Suprapubic skin (tissue), 4 donors: ENCODE data around the gene NTRK1. TPM values are rescaled to one million over a fixed set of nuclear protein-coding genes. Genes with fewer than 3 reads are reported as not detected.

ENCODE experiments used
- DNase-seq, 2 donors: peaks; one replicate each; pipeline ENCODE4 v3.0.0-alpha.2; 2019; ENCODE audit warnings: low spot score in 2 of 2
- H3K27ac ChIP-seq: fragments of 200-600 bp; sonication (generic); one replicate; pipeline ENCODE4 v1.5.1; 2019
- H3K27me3 ChIP-seq: fragments of 200-600 bp; sonication (generic); one replicate; pipeline ENCODE4 v1.5.1; 2019
- H3K36me3 ChIP-seq: fragments of 200-600 bp; sonication (generic); one replicate; pipeline ENCODE4 v1.5.1; 2019
- H3K4me1 ChIP-seq: fragments of 200-600 bp; sonication (generic); one replicate; pipeline ENCODE4 v1.5.1; 2019
- H3K4me3 ChIP-seq: fragments of 200-600 bp; sonication (generic); one replicate; pipeline ENCODE4 v1.5.1; 2019; ENCODE audit warnings: mild to moderate bottlenecking
- H3K9me3 ChIP-seq: fragments of 200-600 bp; sonication (generic); one replicate; pipeline ENCODE4 v1.5.1; 2019
- EP300 ChIP-seq: sonication (generic); formaldehyde crosslinking; IDR thresholded peaks from one replicate; pipeline ENCODE4 v1.6.1; 2017; ENCODE audit warnings: antibody characterized with exemption
- POLR2A ChIP-seq, 2 donors: fragments of 450-650 bp; IDR thresholded peaks; one replicate each; pipeline ENCODE4 v1.6.1; 2017; ENCODE audit warnings: antibody characterized with exemption in 2 of 2, mild to moderate bottlenecking in 2 of 2, moderate library complexity in 2 of 2
- POLR2AphosphoS5 ChIP-seq, 3 donors: sonication (generic); formaldehyde crosslinking; IDR thresholded peaks; one replicate each; pipeline ENCODE4 v1.6.1; 2017; ENCODE audit warnings: antibody characterized with exemption in 3 of 3
- WGBS: methylation state at CpG from one replicate; pipeline ENCODE4 v1.1.5; 2018; 5-methylcytosine and 5-hydroxymethylcytosine counted together
- total RNA-seq, 4 donors: library from RNA; depleted of rRNA; stranded (reverse); fragments of >200 nt; gene quantifications; one replicate each; pipeline ENCODE4 v1.1.0, GENCODE V29; 2016
- TF ChIP-seq, protein P1 (sequence below), 2 donors: fragments of 200-600 bp in 1 of 2; fragments of 450-650 bp in 1 of 2; sonication (generic) in 1 of 2; IDR thresholded peaks; one replicate each; pipeline ENCODE4 v1.5.1; 2016 to 2019; ENCODE audit warnings: antibody characterized with exemption in 2 of 2, mild to moderate bottlenecking in 1 of 2, moderate library complexity in 1 of 2

Gene NTRK1
- total RNA-seq, 4 donors from 2014 or later: 0.32 TPM; not detected in 3

DNA sequence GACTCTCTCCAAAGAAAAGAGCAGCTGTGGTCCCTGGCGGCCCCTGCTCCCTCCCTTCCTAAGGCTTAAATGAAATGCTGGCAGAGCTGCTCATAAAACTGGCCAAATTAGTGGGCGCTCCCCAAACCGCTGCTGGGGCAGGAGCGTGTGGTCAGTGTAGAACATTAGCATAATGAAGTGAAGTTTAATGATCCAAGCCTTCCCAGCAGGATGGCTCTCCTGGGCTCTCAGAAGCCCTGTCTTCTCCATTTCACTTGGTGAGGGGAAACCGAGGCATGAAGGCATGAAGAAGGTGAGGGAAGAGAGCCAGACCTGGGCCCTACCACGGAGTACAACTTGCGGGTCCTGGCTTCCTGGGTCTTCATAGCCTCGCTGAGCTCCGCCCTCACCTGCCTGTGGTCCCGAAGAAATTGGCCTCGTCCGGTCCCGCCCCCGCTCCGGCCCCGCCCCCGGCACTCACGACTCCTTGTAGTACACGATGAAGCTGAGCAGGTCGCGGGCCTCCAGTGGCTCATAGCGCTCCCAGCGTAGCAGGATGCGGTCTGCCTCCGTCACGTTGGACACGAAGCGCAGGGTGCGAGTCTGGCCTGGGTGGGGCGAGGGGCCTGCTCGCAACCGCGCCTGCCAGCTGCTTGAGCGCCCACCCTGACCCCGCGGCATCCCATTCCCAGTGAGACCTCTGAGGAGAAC lies 12.1 kb upstream of the NTRK1 start:
- Histone ChIP-seq H3K4me1 (peaks cover 24% of the 10 kb centered on the region), H3K27me3 (peaks cover 77% of the 10 kb centered on the region), H3K4me3 (no peak overlapping the region), H3K36me3 (no peaks in the 10 kb centered on the region), H3K27ac (no peak overlapping the region), H3K9me3 (no peaks in the 10 kb centered on the region)
- 20% methylated on average over 11 of the region's 36 CpGs for WGBS
- no peak for DNase-seq
- TF ChIP-seq EP300: no peak
- TF ChIP-seq, protein P1, sequence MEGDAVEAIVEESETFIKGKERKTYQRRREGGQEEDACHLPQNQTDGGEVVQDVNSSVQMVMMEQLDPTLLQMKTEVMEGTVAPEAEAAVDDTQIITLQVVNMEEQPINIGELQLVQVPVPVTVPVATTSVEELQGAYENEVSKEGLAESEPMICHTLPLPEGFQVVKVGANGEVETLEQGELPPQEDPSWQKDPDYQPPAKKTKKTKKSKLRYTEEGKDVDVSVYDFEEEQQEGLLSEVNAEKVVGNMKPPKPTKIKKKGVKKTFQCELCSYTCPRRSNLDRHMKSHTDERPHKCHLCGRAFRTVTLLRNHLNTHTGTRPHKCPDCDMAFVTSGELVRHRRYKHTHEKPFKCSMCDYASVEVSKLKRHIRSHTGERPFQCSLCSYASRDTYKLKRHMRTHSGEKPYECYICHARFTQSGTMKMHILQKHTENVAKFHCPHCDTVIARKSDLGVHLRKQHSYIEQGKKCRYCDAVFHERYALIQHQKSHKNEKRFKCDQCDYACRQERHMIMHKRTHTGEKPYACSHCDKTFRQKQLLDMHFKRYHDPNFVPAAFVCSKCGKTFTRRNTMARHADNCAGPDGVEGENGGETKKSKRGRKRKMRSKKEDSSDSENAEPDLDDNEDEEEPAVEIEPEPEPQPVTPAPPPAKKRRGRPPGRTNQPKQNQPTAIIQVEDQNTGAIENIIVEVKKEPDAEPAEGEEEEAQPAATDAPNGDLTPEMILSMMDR (IDR thresholded peaks at IDR 0.05): no peak
- no peak for TF ChIP-seq POLR2AphosphoS5 (IDR thresholded peaks at IDR 0.05)
- no peak for TF ChIP-seq POLR2A (IDR thresholded peaks at IDR 0.05)

DNA sequence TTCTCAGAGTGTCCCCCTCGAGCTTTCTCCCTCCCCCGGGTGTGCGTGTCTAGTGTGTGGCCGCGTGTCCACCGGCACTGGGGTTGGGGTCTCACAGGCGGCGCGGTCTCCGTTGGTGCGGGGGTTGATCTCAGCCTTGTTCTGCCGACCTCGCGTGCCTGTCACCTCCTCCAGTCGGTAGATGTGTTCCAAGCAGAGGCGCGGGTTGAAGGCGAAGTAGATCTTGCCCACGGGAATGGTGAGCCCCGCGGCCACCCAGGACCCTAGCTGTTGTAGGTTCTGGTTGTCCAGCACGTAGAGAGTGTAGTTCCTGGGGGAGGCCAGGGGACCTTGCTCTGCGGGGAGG lies 11.5 kb upstream of the NTRK1 start:
- DNase-seq: no peak
- 80% methylated on average over 1 of the region's 23 CpGs for WGBS
- no peaks in the 10 kb centered on the region for H3K36me3 ChIP-seq
- TF ChIP-seq, protein P1 (IDR thresholded peaks at IDR 0.05): no peak
- TF ChIP-seq EP300 (no peak), POLR2AphosphoS5 (IDR thresholded peaks at IDR 0.05) (no peak), POLR2A (IDR thresholded peaks at IDR 0.05) (no peak)
- peaks cover 75% of the 10 kb centered on the region for H3K27me3 ChIP-seq
- peaks cover 24% of the 10 kb centered on the region for H3K4me1 ChIP-seq
- no peaks in the 10 kb centered on the region for H3K9me3 ChIP-seq
- H3K27ac ChIP-seq: no peak overlapping the region
- H3K4me3 ChIP-seq: no peak overlapping the region

DNA sequence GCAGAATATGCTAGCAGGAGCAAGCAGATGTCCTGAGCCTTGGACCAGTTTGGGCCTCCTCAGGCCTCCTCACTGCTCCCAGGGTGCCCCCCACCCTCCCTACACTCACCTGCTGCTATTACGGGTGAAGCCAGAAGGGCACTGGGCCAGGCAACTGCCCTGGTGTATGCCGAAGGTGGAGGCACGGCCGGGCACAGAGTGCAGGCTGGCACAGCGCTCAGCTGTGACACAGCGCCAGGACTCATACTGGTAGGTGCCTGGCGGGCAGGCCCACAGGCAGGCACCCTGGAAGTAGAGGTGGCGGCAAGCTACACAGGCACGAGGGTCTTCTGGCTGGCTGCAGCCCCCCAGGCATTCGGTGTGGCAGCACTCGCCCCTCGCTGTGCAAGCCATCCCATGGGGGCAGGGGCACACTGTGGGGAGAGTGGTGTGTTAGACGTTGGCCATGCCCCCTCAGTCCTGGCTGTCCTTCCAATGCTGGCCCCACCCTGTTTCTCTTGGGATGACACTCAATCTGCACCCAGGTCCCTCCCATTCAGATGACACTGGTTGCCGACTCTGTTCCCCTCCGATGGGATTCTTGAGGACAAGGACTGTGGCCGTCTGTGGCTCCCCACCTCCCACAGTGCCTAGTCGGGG lies 8.8 kb upstream of the NTRK1 start:
- TF ChIP-seq EP300 (no peak), POLR2AphosphoS5 (IDR thresholded peaks at IDR 0.05) (no peak), POLR2A (IDR thresholded peaks at IDR 0.05) (no peak)
- TF ChIP-seq, protein P1 (IDR thresholded peaks at IDR 0.05): no peak
- whole genome bisulfite sequencing: 30% methylated on average over 5 of the region's 17 CpGs
- DNase-seq: no peak

DNA sequence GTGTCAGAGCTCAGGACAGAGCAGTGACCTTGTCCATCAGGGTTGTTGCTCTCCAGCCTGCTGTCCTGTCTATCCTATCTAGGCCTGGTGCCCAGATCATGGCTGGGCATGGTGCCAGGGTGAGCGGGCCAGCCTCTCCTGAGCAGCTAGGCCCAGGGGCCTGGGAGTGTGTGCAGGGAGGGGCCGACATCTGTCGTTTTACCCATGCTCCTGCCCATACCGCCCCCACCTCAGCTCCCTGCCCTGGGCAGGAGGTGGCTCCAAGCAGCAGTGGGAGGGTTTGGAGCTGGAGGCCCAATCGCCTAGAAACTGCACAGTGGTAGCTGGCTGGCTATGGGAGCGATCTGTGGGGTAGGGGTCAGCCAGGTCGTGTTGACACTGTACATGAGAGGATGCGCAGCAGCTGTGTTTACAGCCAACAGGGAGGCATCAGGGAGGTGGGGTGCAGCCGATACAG lies 8.2 kb upstream of the NTRK1 start:
- Histone ChIP-seq H3K27ac (no peak overlapping the region), H3K9me3 (no peaks in the 10 kb centered on the region), H3K4me1 (peaks cover 11% of the 10 kb centered on the region), H3K36me3 (no peaks in the 10 kb centered on the region), H3K4me3 (no peak overlapping the region), H3K27me3 (peaks cover 49% of the 10 kb centered on the region)
- 67% methylated on average over 1 of the region's 9 CpGs for WGBS
- TF ChIP-seq EP300 (no peak), POLR2A (IDR thresholded peaks at IDR 0.05) (no peak), POLR2AphosphoS5 (IDR thresholded peaks at IDR 0.05) (no peak)
- TF ChIP-seq, protein P1 (IDR thresholded peaks at IDR 0.05): no peak
- no peak for DNase-seq

More for the DNA sequence above, 8.8 kb upstream of the NTRK1 start:
- no peak overlapping the region for H3K27ac ChIP-seq
- no peak overlapping the region for H3K4me3 ChIP-seq
- H3K36me3 ChIP-seq: no peaks in the 10 kb centered on the region
- no peaks in the 10 kb centered on the region for H3K9me3 ChIP-seq
- H3K27me3 ChIP-seq: peaks cover 50% of the 10 kb centered on the region
- H3K4me1 ChIP-seq: peaks cover 11% of the 10 kb centered on the region

DNA sequence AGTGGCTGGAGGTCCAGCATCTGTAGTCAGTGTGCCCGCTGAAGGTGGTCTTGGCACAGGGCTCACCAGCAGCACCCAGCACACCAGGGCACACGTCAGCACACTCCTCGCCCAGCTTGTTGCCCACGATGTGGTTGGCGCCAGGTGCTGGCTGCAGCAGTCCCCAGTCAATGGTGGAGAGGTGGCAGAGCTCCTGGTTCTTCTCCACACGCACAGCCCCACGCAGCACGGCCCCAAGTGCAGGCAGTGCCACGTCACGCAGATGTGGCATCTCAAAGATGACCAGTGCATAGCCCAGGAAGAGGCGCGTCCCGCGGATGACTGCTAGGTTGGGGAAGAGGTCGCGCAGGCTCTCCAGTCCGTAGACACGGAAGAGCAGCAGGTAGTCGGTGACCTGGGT lies 6.9 kb upstream of the NTRK1 start:
- H3K36me3 ChIP-seq: no peaks in the 10 kb centered on the region
- no peak overlapping the region for H3K27ac ChIP-seq
- H3K4me1 ChIP-seq: peaks cover 9% of the 10 kb centered on the region
- WGBS: 94% methylated on average over 14 of the region's 19 CpGs
- H3K4me3 ChIP-seq: no peak overlapping the region
- peaks cover 49% of the 10 kb centered on the region for H3K27me3 ChIP-seq
- DNase-seq: no peak
- TF ChIP-seq POLR2A (IDR thresholded peaks at IDR 0.05) (no peak), EP300 (no peak), POLR2AphosphoS5 (IDR thresholded peaks at IDR 0.05) (no peak)
- TF ChIP-seq, protein P1 (IDR thresholded peaks at IDR 0.05): no peak
- H3K9me3 ChIP-seq: no peaks in the 10 kb centered on the region
